Activated T-cell treated with anti-CD3 and anti-CD28 coated beads for 48 hours (primary cell): ENCODE measurements around the gene KIF13A.
"Not testable (repeated sequence)": the region's sequence is repeated elsewhere in the genome, so short reads cannot be mapped to it uniquely, and the experiment has no call there.

ENCODE experiments used
- DNase-seq: peaks from one replicate; pipeline ENCODE4 v3.0.0-alpha.2; 2020; ENCODE audit warnings: low read depth

Gene KIF13A

DNA sequence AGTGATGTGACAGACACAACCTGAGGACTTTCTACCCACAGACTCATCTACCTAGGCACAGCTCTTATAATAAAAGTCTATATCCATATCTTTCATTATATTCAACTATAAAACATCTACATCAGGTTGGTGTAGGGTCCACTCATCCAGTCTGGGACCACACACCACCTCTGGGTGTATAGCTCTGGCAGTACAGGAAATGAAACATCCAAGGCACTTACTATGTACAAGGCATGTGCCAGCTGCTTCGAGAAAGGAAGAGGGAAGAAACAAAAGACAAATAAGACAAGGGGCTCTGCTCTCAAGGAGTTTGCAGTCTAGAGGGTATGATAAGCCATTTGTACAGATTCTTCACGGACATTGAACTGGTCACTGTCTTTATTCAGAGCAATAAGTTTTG lies 18.6 kb downstream of the KIF13A start:
- DNase-seq: no peak

DNA sequence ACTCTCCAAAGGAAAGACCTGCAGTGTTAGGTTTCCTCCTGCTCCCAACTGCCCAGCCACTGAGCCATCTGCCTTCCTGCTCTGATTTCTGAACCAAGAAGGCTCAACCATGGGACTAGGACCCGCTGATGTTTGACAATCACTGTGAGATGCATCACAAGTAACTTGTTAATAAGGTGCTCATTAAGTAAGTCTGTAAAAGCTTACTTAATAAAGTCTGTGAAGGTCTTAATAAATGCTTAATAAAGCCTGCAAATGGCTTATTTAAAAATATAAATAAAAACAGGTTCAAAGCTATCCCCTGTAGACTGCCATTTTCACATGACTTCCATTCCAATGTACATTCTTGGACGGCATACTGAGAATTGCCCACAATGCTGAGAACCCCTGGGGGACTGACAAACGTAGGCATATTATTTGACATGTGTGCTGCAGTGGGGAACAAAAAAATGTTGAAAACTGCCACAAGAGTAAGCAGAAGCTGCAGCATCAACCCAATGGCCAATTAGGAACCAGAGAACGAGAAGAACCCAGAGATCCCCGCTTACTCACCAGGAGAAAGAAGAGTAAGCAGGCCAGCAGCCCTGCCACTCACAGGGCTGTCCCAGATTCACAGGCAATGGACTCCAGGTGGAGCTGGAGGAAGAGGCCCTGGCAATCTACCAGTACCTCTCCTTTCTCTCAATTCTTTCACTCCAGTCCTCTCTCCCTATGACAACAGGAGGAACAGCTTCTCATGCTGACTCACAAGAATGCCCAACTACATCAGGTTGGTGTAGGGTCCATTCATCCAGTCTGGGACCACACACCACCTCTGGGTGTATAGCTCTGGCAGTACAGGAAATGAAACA lies 19.5 kb downstream of the KIF13A start:
- no peak for DNase-seq

DNA sequence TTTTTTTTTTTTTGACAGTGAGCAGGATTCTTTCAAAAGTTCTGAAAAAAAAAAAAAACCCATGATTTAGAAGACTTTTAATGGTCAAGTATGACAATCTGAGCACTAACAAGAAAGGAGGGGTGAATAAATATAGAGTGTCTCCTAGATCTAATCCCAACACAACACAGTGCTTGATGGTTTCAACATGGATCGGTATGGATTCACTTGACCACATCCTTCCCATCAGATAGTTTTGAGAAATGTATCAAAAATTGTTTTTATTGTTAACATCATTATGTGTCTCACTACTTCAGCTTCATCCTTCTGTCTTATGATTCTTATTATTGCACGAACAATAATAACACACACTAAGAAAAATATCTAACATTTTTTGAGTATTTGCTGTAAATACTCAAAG lies 21.0 kb downstream of the KIF13A start:
- DNase-seq: no peak

DNA sequence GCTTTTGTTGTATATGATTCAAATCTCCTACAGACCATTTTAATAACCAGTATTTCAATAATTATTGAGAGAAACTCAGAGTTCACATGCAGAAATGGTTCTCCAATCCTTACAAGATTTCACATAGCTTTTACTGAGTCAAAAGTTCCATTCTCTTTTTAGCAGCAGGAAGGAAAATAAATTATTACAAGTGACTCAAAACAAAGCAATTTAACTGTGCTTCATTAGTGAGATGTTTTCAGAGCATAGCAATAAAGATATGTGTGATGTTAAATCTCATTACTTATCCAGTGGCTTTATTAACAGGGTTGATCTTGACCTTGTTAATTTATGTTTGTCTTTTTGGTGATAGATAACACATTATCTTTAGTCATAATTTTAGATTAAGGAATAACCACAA lies 22.0 kb downstream of the KIF13A start:
- no peak for DNase-seq

DNA sequence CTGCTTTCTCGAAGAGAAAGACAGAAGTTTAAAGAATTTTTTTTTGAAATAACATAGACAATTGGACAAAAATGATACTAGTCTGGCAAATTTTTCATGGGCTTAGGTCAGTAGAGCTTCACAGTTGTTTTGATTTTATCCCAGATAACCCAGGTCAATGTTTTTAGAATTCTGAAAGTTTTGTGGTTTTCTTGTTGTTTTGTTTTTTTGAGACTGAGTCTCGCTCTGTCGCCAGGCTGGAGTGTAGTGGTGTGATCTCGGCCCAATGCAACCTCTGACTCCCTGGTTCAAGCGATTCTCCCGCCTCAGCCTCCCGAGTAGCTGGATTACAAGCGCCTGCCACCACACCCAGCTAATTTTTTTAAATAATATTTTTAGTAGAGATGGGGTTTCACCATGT lies 22.8 kb downstream of the KIF13A start:
- DNase-seq: no peak

DNA sequence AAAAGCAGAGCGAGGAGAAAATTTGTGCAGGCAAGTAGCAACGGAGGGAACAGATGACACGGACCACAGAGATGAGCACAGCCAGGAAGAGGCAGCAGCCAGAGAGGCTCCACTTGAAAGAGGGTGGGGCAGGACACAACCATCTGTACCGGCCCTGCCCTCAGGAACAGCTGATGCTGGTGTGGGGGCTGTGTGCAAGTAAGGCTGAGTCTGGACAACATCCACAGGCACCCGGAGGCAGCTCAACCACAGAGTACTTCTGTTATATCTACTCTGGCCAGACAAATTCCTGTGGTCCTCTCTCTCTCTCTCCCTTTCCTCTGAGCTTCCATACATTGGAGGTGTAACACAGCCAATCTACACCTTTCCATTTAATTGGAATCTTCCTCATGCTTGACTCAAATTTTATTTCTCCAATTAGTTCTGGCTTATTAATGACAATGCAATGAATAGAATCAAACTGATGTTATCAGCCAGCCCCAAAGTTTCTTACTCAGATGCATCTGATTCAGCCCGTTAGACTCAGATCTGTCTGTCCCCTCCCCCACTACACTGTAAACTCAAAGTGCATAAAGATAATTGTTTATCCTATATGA lies 24.9 kb downstream of the KIF13A start:
- DNase-seq: no peak

DNA sequence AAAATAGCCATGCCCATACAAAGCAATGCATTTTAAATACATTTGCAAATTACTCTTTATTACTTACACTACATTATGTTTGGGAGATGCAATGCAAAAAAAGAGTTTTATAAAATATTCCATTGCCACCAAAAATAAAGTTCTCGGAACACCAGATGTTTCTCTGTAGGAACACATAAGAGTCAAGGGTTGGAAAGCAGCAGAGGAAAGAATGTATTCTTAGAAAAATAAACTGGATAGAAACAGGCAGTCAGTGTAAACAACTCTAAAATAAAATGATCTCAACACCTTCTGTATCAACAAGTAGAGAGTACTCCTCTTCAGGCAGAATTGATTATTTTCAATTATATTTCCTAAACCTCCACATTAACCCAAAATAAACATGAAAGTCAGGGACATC lies 28.1 kb downstream of the KIF13A start:
- DNase-seq: no peak

DNA sequence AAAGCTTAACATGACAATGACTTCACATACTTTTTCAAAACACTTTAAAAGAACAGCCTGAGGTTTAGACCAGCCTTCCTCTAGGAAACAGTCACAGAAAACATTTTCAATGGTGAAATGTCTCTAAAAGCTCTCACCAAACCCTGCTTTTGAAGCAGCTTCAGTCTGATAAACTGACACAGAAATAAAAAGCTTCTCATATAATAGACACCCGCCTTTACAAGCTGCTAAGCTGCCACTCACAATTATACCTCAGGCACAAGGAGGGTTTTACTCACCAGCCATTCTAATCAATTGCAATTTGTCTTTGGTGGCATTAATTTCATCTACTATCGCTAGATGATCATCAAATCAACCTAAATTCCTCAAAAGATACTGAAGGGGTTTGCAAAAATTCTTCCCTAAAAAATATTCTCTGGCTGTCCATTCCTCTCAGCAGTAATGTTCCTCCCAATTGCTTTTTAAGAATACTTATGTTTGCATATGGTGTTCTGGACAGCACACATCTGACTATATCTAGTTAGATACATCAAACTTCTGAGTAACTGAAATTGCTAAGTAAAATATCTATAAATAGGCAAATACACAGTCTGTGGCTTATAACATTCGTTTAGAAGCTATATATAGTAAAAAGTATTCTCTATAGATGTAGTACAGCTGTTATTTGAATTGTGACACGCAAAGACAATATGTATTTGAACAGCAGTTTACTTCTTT lies 29.4 kb downstream of the KIF13A start:
- DNase-seq: no peak

DNA sequence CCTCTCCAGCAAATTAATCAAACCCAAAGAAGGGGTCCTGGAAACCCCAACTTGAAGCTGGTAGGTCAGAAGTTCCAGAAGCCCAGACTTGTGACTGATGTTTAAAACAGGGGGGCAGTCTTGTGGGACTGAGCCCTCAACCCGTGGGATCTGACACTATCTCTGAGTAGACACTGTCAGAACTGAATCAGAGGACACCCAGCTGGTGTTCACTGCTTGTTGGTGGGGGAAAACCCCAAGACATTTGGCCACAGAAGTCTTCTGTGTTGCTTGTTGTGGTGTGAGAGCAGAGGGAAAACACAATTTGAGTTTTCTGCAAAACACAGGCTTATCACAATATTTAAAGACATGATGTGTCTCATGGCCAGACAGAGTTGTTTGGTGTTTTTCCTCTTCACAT lies 29.9 kb downstream of the KIF13A start:
- DNase-seq: no peak

DNA sequence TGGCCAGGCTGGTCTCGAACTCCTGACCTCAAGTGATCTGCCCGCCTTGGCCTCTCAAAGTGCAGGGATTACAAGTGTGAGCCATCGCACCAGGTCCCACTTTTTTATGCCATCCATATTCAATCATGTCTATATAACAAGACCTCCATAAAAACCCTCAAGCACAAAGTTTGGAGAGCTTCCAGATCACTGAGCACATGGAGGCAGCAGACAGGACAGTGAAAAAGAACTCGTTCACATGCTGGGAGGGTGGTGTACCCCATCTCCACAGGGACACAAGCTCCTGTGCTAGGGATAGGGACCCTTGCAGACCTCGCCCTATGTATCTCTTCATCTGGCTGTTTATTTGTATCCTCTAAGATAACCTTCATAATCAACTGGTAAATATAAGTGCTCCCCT lies 30.3 kb downstream of the KIF13A start:
- no peak for DNase-seq

DNA sequence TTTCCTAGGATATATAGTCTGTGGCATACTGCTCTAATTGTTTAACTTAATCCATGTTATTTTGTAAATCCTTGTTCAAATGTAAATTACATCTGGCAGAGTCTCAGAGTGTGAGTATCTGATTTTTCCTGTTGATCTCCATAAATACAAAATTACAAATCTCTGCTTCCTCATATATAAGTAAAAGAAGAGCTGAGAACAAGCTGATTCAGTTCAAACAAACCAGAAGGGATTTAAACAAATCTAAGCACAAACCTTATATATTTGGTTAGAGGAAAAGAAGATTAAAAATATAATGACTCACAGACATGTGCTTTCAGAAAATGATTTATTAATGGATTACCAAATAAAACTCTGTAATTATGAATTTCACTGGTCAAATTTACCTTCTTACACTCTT lies 37.3 kb downstream of the KIF13A start:
- DNase-seq: no peak

DNA sequence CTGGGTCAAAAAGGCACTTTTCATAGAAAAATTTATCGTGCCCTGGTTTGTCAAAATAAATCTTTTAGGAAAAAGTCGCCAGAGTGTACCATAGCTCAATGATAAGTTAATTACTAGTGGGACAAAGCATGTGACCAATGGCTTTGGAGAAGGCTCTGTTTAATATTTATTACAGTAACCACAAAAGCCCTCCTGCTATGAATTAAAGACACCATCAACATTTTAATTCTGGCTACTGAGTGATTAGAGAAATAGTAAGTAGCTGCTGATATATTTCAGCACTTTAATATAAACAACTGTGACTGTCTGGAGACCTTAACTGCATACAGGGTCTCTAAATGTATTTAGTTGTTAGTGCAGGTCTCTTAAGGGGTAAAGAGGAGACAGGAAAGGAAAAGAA lies 38.3 kb downstream of the KIF13A start:
- DNase-seq: no peak

DNA sequence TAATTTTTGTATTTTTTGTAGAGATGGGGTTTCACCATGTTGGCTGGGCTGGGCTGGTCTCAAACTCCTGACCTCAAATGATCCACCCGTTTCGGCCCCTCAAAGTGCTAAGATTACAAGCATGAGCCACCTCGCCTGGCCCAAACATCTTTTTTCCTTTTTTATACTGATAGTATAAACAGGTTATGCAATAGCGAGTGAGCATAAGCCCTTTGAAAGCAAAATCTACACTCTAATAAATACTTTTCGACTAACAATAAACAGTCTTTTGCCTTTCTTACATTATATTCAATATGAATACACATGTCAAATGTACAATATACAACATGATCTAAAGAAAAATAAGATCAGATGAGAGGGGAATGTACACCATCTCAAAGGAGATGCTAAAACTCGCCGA lies 38.7 kb downstream of the KIF13A start:
- no peak for DNase-seq

DNA sequence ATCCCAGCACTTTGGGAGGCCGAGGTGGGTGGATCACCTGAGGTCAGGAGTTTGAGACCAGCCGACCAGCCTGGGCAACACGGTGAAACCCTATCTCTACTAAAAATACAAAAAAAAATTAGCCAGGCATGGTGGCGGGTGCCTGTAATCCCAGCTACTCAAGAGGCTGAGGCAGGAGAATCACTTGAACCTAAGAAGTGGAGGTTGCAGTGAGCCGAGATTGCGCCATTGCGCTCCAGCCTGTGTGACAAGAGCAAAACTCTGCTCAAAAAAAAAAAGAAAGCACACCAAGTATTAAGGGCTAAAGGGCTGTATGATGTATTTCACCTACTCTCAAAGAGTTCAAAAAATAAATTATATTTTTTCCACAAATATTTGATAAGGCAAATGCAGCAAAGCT lies 39.9 kb downstream of the KIF13A start:
- DNase-seq: not testable (repeated sequence)

DNA sequence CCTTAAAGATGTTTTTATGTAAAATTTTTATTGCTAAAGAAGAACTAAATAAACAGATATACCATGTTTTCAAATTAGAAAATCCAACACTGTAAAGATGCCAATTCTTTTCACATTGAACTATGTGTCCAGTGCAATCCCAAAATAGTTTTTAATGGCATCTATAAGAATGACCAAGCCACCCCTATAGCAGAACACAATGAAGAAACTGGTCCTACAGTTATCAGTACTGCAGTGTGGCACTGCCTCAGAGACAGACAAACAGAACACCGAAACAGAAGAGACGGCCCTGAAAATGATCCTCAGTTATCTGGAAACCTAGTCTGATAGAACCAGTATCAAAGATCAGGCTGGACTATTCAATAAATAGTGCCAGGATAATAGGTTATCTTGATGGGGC lies 41.9 kb downstream of the KIF13A start:
- DNase-seq: no peak

DNA sequence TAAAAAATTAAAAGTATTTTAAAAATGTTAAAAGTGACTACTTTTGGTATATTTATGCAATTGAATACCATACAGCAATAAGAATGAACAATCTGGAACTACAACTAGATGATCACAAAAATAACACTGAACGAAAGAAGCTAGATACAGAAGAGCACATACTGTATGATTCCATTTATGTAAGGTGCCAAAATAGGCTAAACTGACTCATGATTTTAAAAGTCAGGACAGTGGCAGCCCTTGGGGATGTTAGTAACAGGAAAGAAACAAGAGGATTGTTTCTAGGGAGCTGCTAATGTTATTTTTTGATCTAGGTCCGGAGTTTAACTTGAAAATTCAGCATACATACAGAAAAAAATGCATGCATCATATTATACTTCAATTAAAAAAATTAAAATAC lies 42.3 kb downstream of the KIF13A start:
- no peak for DNase-seq

DNA sequence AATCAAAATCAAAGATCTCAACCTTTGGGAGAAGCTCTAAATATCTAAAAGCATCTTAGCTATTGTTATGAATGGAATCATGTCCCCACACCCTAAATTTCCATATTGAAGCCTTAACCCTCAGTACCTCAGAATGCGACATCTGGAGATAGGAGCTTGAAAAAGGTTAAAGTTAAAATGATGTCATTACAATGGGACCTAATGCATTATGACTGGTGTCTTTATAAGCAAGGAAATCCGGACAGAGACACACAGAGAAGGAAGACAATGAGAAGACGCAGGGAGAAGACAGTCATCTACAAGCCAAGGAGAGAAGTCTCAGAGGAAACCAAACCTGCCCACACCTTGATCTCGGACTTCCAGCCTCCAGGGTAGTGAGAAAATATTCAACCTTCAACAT lies 46.1 kb downstream of the KIF13A start:
- no peak for DNase-seq

DNA sequence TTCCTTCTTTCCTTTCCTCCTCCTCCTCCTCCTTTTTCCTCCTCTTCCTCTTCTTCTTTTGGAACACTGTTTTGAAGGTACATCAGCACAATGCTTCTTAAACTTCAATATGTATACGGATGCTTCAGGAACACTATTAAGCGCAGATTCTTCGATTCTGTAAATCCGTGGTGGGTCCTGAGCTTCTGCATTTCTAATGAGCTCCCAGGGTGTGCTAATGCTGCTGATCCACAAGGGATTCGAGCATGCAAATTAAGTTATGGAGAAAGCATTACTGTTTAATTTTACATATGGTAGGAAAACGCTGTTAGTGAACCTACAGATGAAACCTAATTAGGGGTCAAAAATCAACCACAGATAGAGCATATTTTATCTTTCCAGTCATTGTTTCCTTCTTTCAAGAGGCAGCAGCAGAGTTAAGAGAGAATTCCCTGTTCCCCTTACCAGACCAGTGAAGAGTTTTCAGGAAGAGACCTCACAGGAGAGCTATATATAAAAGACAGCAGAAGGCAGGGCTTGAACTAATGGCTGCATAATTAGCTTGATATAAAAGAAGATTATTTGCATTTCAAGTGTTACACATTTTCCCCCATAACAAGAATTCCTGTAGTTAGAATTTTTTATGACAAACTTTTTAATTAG lies 47.2 kb downstream of the KIF13A start:
- DNase-seq: no peak

DNA sequence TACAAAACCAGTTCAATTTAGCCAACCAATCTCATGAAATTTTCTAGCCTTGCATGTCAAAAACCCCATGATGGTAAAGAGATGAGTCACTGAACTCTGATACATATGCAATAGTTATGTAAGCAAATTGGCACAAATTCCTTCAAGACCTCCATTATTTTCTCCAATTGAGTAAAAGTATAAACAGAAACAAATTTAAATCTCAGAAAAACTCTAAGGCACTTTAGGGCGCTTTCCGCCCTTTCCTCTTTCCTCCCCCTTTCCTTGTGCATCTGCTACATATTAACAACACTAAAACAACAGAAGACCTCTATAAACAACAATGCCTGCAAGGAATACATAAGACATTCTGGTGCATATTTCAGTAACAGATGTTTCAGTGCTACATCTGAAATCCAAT lies 48.5 kb downstream of the KIF13A start:
- no peak for DNase-seq

DNA sequence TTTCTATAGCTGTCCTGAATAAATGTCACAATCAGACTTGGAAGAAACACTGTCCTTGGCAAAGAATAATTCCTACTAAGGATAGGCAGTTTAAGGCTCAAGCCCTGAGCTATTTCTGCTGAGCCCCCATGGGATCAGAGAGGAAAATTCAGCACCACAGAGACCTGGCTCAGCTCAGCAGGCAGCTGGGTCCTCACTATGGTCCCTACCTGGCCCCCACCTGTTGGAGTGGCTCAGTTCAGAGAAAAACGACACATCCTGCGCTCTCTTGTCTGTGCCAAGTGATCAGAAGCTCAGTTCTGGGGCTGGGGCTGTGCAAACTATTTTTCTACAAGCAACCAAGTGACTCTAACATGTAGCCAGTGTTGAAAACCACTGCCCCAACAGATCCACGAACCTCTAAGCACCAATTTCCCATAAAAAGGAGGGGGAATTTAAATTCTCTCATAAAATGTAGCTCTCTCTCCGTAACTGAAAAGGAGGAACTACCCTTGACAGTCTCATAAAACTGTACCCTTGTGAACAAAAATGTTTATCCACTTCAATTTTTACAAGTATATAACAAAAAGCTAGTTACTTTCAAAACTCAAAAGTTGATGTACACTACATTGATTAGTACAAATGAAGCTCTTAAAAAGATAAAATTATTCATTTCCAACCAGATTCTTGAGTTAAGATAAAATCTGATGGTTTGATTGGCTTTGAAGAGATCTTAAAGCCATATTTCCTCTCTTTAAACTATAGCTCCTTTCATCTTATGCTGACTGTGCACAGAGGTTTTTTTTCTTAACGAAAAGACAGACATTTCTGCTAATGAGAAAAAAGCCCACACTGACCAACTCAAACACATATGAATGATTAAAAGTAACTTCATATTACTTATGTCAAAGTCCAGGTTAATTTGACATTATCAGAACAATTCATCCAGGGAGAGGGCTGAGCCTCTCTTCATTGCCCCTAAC lies 52.0 kb downstream of the KIF13A start:
- no peak for DNase-seq

DNA sequence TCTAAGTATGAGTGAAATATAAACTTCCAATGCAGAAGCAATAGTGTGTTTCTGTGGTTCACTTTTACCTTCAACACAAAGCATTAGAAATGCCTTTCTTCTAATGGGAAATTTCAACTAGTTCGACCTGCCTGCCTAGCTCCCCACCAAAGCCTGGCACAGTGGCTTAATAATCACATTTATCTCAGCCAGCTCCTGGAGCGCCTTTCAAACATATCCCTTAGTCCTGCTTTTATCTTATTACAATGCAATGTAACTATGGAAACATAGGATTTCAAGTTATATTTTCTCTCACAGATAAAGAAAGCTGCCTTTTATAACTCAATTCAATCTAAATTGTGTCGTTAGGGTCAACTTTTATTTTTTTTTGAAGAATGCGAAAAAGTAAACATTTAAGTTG lies 53.7 kb downstream of the KIF13A start:
- no peak for DNase-seq
